Activated CD4-positive, alpha-beta T cell treated with anti-CD3 and anti-CD28 coated beads, Interleukin-2, amount 10 ng/mL, durations not matched to agents 7 days and 5 days (primary cell): ENCODE data around the gene MACROD2. TPM values are rescaled to one million over a fixed set of nuclear protein-coding genes. Genes with fewer than 3 reads are reported as not detected.

ENCODE experiments used
- CTCF ChIA-PET: fragments of 350-600 bp; sonication (Branson Sonifier 250); formaldehyde crosslinking; loops from one replicate; lab custom pipeline; 2021; ENCODE audit warnings: antibody characterized with exemption; lab: Charles Lee
- POLR2A ChIA-PET: fragments of 350-600 bp; sonication (Branson Sonifier 250); formaldehyde crosslinking; loops from one replicate; lab custom pipeline; 2021; ENCODE audit warnings: antibody characterized with exemption; lab: Charles Lee
- DNase-seq: peaks from one replicate; pipeline ENCODE4 v3.0.0-alpha.2; 2020
- H3K27ac Mint-ChIP-seq: one replicate; pipeline ENCODE4 v1.8.0; 2021; ENCODE audit warnings: mild to moderate bottlenecking, moderate library complexity, mixed read lengths
- H3K27me3 Mint-ChIP-seq: one replicate; pipeline ENCODE4 v1.8.0; 2021; ENCODE audit warnings: mixed read lengths
- H3K36me3 Mint-ChIP-seq: one replicate; pipeline ENCODE4 v1.8.0; 2021; ENCODE audit warnings: low read depth, mixed read lengths
- H3K4me1 Mint-ChIP-seq: one replicate; pipeline ENCODE4 v1.8.0; 2021; ENCODE audit warnings: mixed read lengths
- H3K4me3 Mint-ChIP-seq: one replicate; pipeline ENCODE4 v1.8.0; 2021; ENCODE audit warnings: mild to moderate bottlenecking, moderate library complexity, mixed read lengths
- H3K9me3 Mint-ChIP-seq: one replicate; pipeline ENCODE4 v1.8.0; 2021; ENCODE audit warnings: mixed read lengths
- total RNA-seq, 2 experiments: library from RNA; stranded (reverse); gene quantifications; one replicate each; pipeline ENCODE4 v1.2.3, GENCODE V29; 2021

MACROD2 gene
- total RNA-seq, 2 experiments from 2014 or later, result not detected

GRCh38 chr20:14712302-14712739 lies 717.0 kb downstream of the MACROD2 start:
- no peak overlapping the region for H3K4me3 Mint-ChIP-seq
- DNase-seq, result no peak
- no peaks in the 10 kb centered on the region for H3K36me3 Mint-ChIP-seq
- H3K4me1 Mint-ChIP-seq, result no peaks in the 10 kb centered on the region
- H3K27me3 Mint-ChIP-seq, result no peaks in the 10 kb centered on the region
- POLR2A ChIA-PET, result no interaction called here
- H3K27ac Mint-ChIP-seq, result no peak overlapping the region
- no peaks in the 10 kb centered on the region for H3K9me3 Mint-ChIP-seq
- CTCF ChIA-PET, result no interaction called here

GRCh38 chr20:14715400-14715799 lies 720.1 kb downstream of the MACROD2 start:
- Mint-ChIP-seq H3K9me3 (peaks cover 6% of the 10 kb centered on the region), H3K4me3 (no peak overlapping the region), H3K4me1 (no peaks in the 10 kb centered on the region), H3K27ac (no peak overlapping the region), H3K36me3 (no peaks in the 10 kb centered on the region), H3K27me3 (no peaks in the 10 kb centered on the region)
- ChIA-PET CTCF (no interaction called here), POLR2A (no interaction called here)
- no peak for DNase-seq

GRCh38 chr20:14716351-14716801 lies 721.1 kb downstream of the MACROD2 start:
- Mint-ChIP-seq H3K9me3 (peaks cover 6% of the 10 kb centered on the region), H3K27me3 (no peaks in the 10 kb centered on the region), H3K27ac (no peak overlapping the region)

GRCh38 chr20:14717134-14717999 lies 722.1 kb downstream of the MACROD2 start:
- no peak for DNase-seq
- no peak overlapping the region for H3K27ac Mint-ChIP-seq
- H3K4me3 Mint-ChIP-seq, result no peak overlapping the region
- no peaks in the 10 kb centered on the region for H3K36me3 Mint-ChIP-seq
- CTCF ChIA-PET, result no interaction called here
- no peaks in the 10 kb centered on the region for H3K27me3 Mint-ChIP-seq
- peaks cover 6% of the 10 kb centered on the region for H3K9me3 Mint-ChIP-seq
- H3K4me1 Mint-ChIP-seq, result no peaks in the 10 kb centered on the region
- POLR2A ChIA-PET, result no interaction called here

More at GRCh38 chr20:14716351-14716801, 721.1 kb downstream of the MACROD2 start:
- ChIA-PET CTCF (no interaction called here), POLR2A (no interaction called here)
- Mint-ChIP-seq H3K4me3 (no peak overlapping the region), H3K36me3 (no peaks in the 10 kb centered on the region), H3K4me1 (no peaks in the 10 kb centered on the region)
- no peak for DNase-seq

GRCh38 chr20:14720251-14720650 lies 724.9 kb downstream of the MACROD2 start:
- POLR2A ChIA-PET, result no interaction called here
- Mint-ChIP-seq H3K4me3 (no peak overlapping the region), H3K36me3 (no peaks in the 10 kb centered on the region), H3K9me3 (peaks cover 8% of the 10 kb centered on the region), H3K27me3 (no peaks in the 10 kb centered on the region), H3K4me1 (no peaks in the 10 kb centered on the region), H3K27ac (no peak overlapping the region)
- no peak for DNase-seq
- CTCF ChIA-PET, result interaction anchor here (0.5 kb wide), 1 partner anchor 1314 kb away, joined by 3 read pairs; no protein-coding TSS in a partner anchor

- ChIA-PET CTCF (no interaction called here), POLR2A (no interaction called here)
- Mint-ChIP-seq H3K4me1 (no peaks in the 10 kb centered on the region), H3K9me3 (peaks cover 8% of the 10 kb centered on the region), H3K27ac (no peak overlapping the region), H3K4me3 (no peak overlapping the region), H3K36me3 (no peaks in the 10 kb centered on the region), H3K27me3 (no peaks in the 10 kb centered on the region)
- DNase-seq, result no peak
These were observed 726.7 kb downstream of the MACROD2 start for GRCh38 chr20:14721926-14722452.

GRCh38 chr20:14723614-14724013 lies 728.3 kb downstream of the MACROD2 start:
- ChIA-PET CTCF (no interaction called here), POLR2A (no interaction called here)
- no peak overlapping the region for H3K4me3 Mint-ChIP-seq
- H3K36me3 Mint-ChIP-seq, result no peaks in the 10 kb centered on the region
- H3K9me3 Mint-ChIP-seq, result peaks cover 2% of the 10 kb centered on the region
- DNase-seq, result no peak
- H3K27ac Mint-ChIP-seq, result no peak overlapping the region
- no peaks in the 10 kb centered on the region for H3K27me3 Mint-ChIP-seq
- H3K4me1 Mint-ChIP-seq, result no peaks in the 10 kb centered on the region

- Mint-ChIP-seq H3K27ac (no peak overlapping the region), H3K4me1 (no peaks in the 10 kb centered on the region), H3K27me3 (no peaks in the 10 kb centered on the region), H3K9me3 (peaks cover 2% of the 10 kb centered on the region), H3K36me3 (no peaks in the 10 kb centered on the region), H3K4me3 (no peak overlapping the region)
- no peak for DNase-seq
- ChIA-PET POLR2A (no interaction called here), CTCF (no interaction called here)
These were observed 728.7 kb downstream of the MACROD2 start for GRCh38 chr20:14724036-14724435.

GRCh38 chr20:14724468-14724867 lies 729.2 kb downstream of the MACROD2 start:
- ChIA-PET CTCF (no interaction called here), POLR2A (no interaction called here)
- Mint-ChIP-seq H3K4me1 (no peaks in the 10 kb centered on the region), H3K4me3 (no peak overlapping the region), H3K27ac (no peak overlapping the region), H3K27me3 (no peaks in the 10 kb centered on the region), H3K36me3 (no peaks in the 10 kb centered on the region), H3K9me3 (peaks cover 2% of the 10 kb centered on the region)
- no peak for DNase-seq

- CTCF ChIA-PET, result no interaction called here
- H3K4me1 Mint-ChIP-seq, result no peaks in the 10 kb centered on the region
- H3K4me3 Mint-ChIP-seq, result no peak overlapping the region
- H3K27me3 Mint-ChIP-seq, result no peaks in the 10 kb centered on the region
- H3K9me3 Mint-ChIP-seq, result peaks cover 2% of the 10 kb centered on the region
- no peak overlapping the region for H3K27ac Mint-ChIP-seq
- DNase-seq, result no peak
- no peaks in the 10 kb centered on the region for H3K36me3 Mint-ChIP-seq
- POLR2A ChIA-PET, result no interaction called here
These were observed 731.3 kb downstream of the MACROD2 start for GRCh38 chr20:14726591-14726990.

- ChIA-PET POLR2A (no interaction called here), CTCF (interaction anchor here (0.6 kb wide), 1 partner anchor 50 kb away, joined by 3 read pairs; no protein-coding TSS in a partner anchor)
- no peak for DNase-seq
These were observed 732.3 kb downstream of the MACROD2 start for GRCh38 chr20:14727485-14728150.

GRCh38 chr20:14729390-14729789 lies 734.1 kb downstream of the MACROD2 start:
- no peaks in the 10 kb centered on the region for H3K36me3 Mint-ChIP-seq
- POLR2A ChIA-PET, result no interaction called here
- H3K27ac Mint-ChIP-seq, result no peak overlapping the region
- no peak overlapping the region for H3K4me3 Mint-ChIP-seq
- DNase-seq, result no peak
- no peaks in the 10 kb centered on the region for H3K9me3 Mint-ChIP-seq
- H3K27me3 Mint-ChIP-seq, result no peaks in the 10 kb centered on the region
- CTCF ChIA-PET, result no interaction called here
- no peaks in the 10 kb centered on the region for H3K4me1 Mint-ChIP-seq

More at GRCh38 chr20:14727485-14728150, 732.3 kb downstream of the MACROD2 start:
- no peaks in the 10 kb centered on the region for H3K4me1 Mint-ChIP-seq
- no peaks in the 10 kb centered on the region for H3K27me3 Mint-ChIP-seq
- H3K9me3 Mint-ChIP-seq, result peaks cover 2% of the 10 kb centered on the region
- no peaks in the 10 kb centered on the region for H3K36me3 Mint-ChIP-seq
- no peak overlapping the region for H3K4me3 Mint-ChIP-seq
- no peak overlapping the region for H3K27ac Mint-ChIP-seq

- no peak overlapping the region for H3K27ac Mint-ChIP-seq
- no peak overlapping the region for H3K4me3 Mint-ChIP-seq
- ChIA-PET CTCF (no interaction called here), POLR2A (no interaction called here)
- no peaks in the 10 kb centered on the region for H3K4me1 Mint-ChIP-seq
- no peaks in the 10 kb centered on the region for H3K27me3 Mint-ChIP-seq
- no peaks in the 10 kb centered on the region for H3K36me3 Mint-ChIP-seq
- peaks cover 3% of the 10 kb centered on the region for H3K9me3 Mint-ChIP-seq
- DNase-seq, result no peak
These were observed 737.0 kb downstream of the MACROD2 start for GRCh38 chr20:14732343-14732742.
